ENCODE measurements around the gene LIN7B. TPM values are rescaled to one million over a fixed set of nuclear protein-coding genes. Genes with fewer than 3 reads are reported as not detected.
A peak's percentile ranks its signal among the peaks of the same experiment; 100 is the strongest.

Gene LIN7B
- total and polyA plus RNA-seq, 9 of the 15 experiments (the other 6 are each of a cell fraction or from before 2014, with no cell fraction given) = 0.89 to 15.7 (median 4.0) TPM

GRCh38 chr19:49114630-49115363, 627 bp downstream of the LIN7B start (continued):
- TF ChIP-seq ZBTB9 (CRISPR knock-in tag; IDR thresholded peaks at IDR 0.05) = peak; percentile 67; the same call in 1 of the 2 replicates
- TF ChIP-seq ZNF76 (CRISPR knock-in tag; IDR thresholded peaks at IDR 0.05; ENCODE audit: borderline replicate concordance) = no peak
- peak; percentile 46 for TF ChIP-seq SAP30 (IDR thresholded peaks at IDR 0.05; ENCODE audit: borderline replicate concordance, insufficient read depth, low read depth, low read length, poor library complexity, severe bottlenecking)
- TF ChIP-seq KAT7 (CRISPR knock-in tag; IDR thresholded peaks at IDR 0.05; ENCODE audit: borderline replicate concordance) = no peak
- TF ChIP-seq ZNF274 (IDR thresholded peaks at IDR 0.05; ENCODE audit: borderline replicate concordance, low read depth, low read length) = no peak
- 0 out of 2 replicates have a peak, but pooled peaks have one; percentile 14 for TF ChIP-seq CTBP1 (IDR thresholded peaks at IDR 0.05; ENCODE audit: borderline replicate concordance)
- no peak for TF ChIP-seq ESRRA (IDR thresholded peaks at IDR 0.05; ENCODE audit: borderline replicate concordance, low read depth)
- no peak for TF ChIP-seq ZC3H4 (CRISPR knock-in tag; IDR thresholded peaks at IDR 0.05; ENCODE audit: borderline replicate concordance)
- no peak for TF ChIP-seq XRCC5 (IDR thresholded peaks at IDR 0.05; ENCODE audit: low read depth, low read length)
- TF ChIP-seq NEUROD1 (IDR thresholded peaks at IDR 0.05; ENCODE audit: borderline replicate concordance, low read depth, low read length, partially characterized antibody) = no peak
- TF ChIP-seq RFX7 (CRISPR knock-in tag; IDR thresholded peaks at IDR 0.05) = no peak
- no peak for TF ChIP-seq ZNF316 (IDR thresholded peaks at IDR 0.05)
- no peak for TF ChIP-seq KHSRP (IDR thresholded peaks at IDR 0.05)
- peak in 1 of 2 experiments; percentile 40; a peak in 1 of 4 replicates for TF ChIP-seq SIN3A (IDR thresholded peaks at IDR 0.05; ENCODE audit: borderline replicate concordance in 2 of 2, control insufficient read depth in 1 of 2, low read depth in 2 of 2, low read length in 2 of 2)
- TF ChIP-seq KAT8 (IDR thresholded peaks at IDR 0.05; ENCODE audit: low read depth) = no peak
- TF ChIP-seq ZNF175 (CRISPR knock-in tag; IDR thresholded peaks at IDR 0.05; ENCODE audit: low read depth) = no peak
- TF ChIP-seq PHF8 (IDR thresholded peaks at IDR 0.05; ENCODE audit: borderline replicate concordance, low read length) = peak; percentile 46; the same call in 1 of the 2 replicates
- TF ChIP-seq TAF7 (tag; IDR thresholded peaks at IDR 0.05) = no peak
- TF ChIP-seq CBX2 (IDR thresholded peaks at IDR 0.05; ENCODE audit: insufficient read depth, low read length, poor library complexity, severe bottlenecking) = no peak
- TF ChIP-seq PPARD (CRISPR knock-in tag; IDR thresholded peaks at IDR 0.05) = no peak
- TF ChIP-seq ZNF778 (CRISPR knock-in tag; IDR thresholded peaks at IDR 0.05) = no peak
- no peak for TF ChIP-seq POLR2AphosphoS2 (IDR thresholded peaks at IDR 0.05; ENCODE audit: low read length)
- no peak for TF ChIP-seq ZBTB43 (CRISPR knock-in tag; IDR thresholded peaks at IDR 0.05)
- no peak for TF ChIP-seq FOXK1 (CRISPR knock-in tag; IDR thresholded peaks at IDR 0.05; ENCODE audit: borderline replicate concordance)
- TF ChIP-seq MED1 (CRISPR knock-in tag; IDR thresholded peaks at IDR 0.05; ENCODE audit: borderline replicate concordance) = no peak
- no peak for TF ChIP-seq SRSF9 (IDR thresholded peaks at IDR 0.05; ENCODE audit: borderline replicate concordance, low read depth, low read length)
- TF ChIP-seq EWSR1 (IDR thresholded peaks at IDR 0.05; ENCODE audit: borderline replicate concordance, low read depth, partially characterized antibody) = no peak
